HG02970 (cell line): ENCODE results near the gene ATP1B4.
"Not testable (repeated sequence)": the region's sequence is repeated elsewhere in the genome, so short reads cannot be mapped to it uniquely, and the experiment has no call there.

ENCODE experiments used
- ATAC-seq: cut with Tn5 transposase; IDR thresholded peaks from one replicate; pipeline ENCODE4 v1.9.1; 2021; ENCODE audit warnings: mild to moderate bottlenecking, moderate library complexity, moderate number of reproducible peaks; ENCODE audit not compliant: unreplicated experiment, low FRiP score

ATP1B4 gene

DNA sequence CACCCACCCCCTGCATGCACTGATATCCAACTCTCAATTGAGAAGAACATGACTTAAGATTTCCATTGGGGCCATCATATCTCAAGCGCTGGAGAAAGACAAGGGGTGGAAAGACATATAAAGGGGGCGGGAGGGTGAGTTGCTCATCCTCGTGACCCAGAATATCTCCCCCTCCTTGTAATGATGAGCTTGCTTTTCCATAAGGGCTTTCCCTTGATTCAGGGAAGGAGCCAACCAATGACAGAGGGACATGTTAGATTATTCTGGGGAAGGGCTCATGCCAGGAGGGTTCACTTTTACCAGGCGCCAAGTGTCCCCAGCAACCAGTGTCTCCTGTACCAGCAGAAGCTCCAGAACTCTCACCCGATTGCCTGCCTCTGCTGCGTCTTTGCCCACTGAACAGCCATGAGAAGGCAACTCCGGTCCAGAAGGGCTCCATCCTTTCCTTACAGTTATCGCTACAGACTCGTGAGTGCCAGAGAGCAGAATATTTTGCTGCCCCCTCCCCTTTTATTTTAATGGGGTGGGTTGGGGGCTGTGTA is at the start of gene ATP1B4:
Gene ATP1B4, plus strand, starts transcription at position 326 of the 542 bp plus-strand sequence. Its CDS starts 80 bp downstream, at position 406.
- ATAC-seq = no peak

DNA sequence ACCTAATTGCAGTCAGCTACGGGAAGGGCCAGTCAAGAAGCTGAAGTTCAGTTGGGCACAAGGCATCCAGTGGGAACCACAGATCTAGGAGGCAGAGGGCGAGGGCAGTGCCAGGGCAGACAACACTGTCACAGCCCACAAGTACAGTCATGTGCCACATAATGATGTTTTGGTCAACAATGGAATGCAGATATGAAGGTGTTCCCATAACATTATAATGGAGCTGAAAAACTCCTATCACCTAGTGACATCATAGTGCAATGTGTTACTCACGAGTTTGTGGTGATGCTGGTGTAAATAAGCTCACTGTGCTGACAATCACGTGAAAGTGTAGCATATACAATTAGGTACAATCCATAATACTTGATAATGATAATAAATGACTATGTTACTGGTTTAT is 46.1 kb upstream of the ATP1B4 start:
- no peak for ATAC-seq

DNA sequence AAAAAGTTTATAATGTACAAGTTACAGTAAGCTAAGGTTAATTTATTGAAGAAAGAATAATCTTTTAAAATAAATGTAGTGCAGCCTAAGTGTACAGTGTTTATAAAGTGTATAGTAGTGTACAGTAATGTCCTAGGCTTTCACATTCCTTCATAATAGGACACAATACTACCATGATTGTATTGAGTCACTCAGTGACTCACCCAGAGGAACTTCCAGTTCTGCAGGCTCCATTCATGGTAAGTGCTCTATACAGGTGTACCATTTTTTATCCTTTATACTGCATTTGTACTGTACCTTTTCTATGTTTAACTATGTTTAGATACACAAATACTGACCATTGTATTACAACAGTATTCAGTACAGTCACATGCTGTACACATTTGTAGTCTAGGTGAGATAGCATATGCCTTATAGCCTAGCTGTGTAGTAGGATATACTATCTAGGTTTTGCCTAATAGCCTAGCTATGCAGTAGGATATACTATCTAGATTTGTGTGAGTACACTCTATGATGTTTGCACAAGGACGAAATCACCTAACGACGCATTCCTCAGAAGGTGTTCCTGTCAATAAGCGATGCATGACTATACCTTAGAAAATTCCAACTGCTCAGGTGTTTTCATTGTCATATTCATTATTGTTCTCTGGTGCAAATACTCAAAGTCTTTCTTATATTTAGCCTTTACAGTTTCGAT is 45.2 kb upstream of the ATP1B4 start:
- ATAC-seq = no peak

DNA sequence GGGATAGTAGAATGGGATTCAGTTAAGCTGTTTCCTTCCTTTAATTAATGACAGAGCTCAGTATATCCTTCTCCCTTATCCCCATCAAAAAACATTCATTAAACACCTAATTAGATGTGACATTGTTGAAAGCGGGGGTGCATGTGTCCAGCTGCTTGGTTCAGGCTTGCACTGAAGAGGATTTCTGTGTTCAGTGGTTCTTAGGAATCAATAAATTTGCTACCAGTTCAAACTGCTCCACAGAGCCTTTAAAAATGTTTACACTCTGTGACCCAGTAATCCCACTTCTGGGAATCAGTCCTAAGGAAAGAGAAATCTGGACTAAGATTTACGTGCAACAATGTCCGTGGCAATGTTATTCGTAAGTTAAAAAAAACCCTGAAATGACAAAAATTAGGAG is 43.5 kb upstream of the ATP1B4 start:
- ATAC-seq = no peak

DNA sequence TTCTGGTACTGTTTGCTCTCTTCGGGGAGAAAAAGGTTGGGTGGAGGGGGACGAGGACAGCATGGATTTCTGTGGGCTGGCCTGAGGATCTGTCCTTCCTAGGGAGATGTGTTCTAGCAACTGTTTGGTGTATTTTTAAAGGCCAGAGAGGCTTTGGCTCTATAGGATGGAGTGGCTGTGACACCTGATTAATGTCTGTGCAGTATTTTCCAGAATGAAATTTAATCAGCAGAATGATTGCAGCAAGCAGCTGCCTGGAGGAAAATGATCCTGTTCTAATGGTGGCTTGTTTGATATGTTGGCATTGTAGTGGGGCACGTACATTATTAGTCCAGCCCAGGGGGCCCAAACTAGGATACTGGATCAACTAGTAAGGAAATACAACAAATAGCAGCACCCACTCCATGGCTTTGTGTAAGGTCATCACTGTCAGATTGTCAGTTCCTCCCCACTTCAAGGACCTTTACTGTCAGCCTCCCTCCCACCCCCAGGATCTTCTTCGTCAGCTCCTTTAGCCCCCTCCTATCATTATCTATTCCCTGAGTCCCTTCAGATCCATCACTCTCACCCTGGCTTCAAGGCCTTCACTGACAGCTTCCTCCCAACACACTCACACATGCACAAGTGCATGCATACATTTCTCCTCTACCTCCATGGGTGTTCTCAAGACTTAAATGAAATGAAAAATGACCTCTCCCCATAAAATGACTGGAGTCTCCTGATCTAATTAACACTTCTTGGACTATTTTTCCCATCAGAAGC is 40.2 kb upstream of the ATP1B4 start:
- no peak for ATAC-seq

DNA sequence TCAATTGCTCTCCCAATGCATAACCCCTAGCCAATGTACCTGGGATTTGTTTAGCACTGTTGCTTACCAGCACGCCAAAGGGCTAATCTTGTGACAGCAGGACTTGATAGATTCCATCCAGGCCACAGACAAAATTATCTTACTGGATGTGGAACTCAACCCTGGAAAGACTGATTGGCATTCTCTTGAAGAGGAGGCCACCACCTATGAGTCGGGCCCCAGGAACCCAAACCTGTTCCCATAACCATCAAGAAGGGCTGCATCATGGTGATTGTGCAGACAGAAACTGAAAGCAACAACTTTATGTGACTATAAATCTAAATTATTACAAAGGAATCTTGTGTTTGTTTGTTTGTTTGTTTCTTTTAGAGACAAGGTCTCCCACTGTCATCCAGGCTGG is 30.8 kb upstream of the ATP1B4 start:
- ATAC-seq = no peak

DNA sequence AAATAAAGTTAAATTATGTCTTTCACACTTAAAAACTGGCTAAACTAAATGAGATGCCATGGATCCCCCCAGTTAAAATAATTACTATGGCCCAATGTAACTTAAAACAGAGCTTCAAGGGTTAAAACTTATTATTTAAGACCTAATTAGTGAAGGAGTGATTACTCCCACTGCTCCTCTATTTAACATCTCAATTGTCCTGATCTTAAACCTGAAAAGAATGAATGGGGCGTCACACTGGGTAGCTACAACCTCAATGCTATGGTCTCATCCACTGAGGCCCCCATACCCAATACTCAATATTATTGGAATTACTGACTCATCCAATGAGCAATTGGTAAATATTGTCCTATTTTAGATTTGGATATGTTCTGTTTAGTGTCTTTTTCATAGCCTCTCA is 29.5 kb upstream of the ATP1B4 start:
- no peak for ATAC-seq

DNA sequence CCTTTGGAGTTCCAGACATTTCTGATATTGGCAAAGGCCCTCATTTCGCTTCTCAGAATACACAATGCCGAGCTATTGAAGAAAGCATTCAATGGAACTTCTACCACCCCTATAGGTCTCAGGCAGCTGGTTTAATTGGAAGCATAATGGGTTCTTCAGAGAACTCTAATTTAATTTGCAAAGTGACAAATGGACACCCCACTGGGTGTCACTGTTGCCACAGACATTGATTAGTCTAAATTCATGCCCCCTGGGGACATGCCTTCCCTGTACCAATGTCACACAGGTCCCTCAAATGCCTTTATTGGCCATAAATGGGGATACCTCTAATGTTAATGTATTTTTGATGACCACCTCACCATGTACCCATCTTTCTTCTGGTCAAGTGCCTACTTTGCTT is 27.7 kb upstream of the ATP1B4 start:
- no peak for ATAC-seq

DNA sequence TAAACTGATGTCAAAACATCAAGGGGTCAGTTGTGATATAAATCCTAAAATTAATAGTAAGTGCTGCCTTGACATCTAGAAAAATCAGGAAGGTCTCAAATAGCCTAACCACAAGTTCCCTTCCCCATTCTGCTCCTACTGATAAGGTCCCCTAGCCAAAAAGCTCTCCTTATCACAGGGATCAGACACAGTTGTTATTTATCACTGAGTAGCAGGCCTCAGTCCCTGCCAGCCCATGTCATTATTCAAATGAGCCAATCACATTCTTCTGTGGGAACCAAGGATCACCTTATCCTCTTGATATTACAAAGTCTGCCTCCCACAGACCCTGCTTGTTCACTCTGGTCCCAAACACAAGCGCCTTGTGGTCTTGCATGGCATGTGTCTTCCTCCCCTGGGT is 27.3 kb upstream of the ATP1B4 start:
- no peak for ATAC-seq

DNA sequence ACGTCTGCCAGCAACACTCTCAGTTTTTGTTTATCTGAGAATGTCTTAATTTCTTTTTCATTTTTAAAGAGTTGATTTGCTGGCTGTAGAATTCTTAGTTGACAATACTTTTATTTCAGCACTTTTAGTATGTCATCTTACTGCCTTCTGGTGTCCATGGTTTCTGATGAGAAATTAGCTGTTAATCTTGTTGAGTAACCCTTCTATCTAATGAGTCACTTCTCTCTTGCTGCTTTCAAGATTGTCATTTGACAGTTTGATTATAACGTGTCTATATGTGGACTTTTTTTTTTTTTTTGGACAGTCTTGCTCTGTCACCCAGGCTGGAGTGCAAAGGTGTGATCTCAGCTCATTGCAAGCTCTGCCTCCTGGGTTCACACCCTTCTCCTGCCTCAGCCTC is 26.6 kb upstream of the ATP1B4 start:
- ATAC-seq = no peak

DNA sequence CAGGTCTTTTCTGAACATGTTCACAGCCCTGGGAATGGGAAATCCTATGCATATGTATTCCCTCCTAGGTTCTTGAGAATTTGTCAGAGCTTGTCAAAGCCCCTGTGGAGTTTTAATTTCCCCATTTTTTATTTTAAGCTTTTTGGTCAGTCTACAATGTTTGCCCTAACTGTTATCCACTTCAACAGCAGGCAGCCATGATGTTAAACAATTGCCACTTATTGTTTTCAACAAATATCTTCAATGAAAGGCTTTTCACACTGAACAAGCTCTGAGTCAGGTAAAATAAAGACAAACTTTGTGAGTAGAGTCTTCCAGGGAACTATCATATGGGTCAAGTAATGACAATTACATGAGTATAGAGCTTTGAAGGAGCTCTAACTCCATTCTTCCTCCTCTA is 25.0 kb upstream of the ATP1B4 start:
- no peak for ATAC-seq

DNA sequence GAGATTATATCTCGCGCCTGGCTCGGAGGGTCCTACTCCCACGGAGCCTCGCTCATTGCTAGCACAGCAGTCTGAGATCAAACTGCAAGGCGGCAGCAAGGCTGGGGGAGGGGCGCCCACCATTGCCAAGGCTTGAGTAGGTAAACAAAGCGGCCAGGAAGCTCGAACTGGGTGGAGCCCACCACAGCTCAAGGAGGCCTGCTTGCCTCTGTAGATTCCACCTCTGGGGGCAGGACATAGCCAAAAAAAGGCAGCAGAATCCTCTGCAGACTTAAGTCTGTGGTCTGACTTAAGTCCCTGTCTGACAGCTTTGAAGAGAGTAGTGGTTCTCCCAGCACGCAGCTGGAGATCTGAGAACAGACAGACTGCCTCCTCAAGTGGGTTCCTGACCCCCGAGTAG is 17.3 kb upstream of the ATP1B4 start:
- not testable (repeated sequence) for ATAC-seq

DNA sequence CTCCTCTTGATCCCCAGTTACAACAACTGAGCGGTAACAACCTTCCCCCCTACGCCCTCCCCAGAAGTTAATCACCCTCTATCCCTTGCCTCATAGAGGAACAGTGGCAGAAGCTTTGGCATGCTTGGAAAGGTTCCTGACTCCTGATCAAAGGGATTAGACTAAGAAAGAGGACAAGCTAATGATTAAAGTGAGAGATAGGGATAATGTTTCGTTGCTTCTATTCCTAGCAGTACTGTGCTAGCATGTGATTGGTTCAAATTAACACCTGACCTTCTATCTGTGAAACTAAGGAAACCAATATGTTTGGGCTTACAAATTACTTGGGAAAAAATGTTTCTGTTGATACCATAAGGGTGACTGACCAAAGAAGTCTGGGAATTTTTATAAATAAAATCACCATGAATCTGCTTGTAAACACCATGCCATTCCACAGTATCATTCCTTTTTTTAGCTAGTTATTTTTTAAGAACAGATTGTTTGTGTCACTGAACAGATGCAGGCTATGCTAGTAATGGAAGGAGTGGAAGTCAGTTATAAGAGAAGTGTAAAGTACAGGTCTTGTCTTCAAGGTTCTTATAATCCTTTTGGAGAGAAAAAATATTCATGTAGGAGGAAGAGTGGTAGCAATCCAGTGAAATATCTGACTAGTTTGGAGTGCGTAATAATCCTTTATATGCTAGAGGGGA is 11.3 kb upstream of the ATP1B4 start:
- no peak for ATAC-seq

DNA sequence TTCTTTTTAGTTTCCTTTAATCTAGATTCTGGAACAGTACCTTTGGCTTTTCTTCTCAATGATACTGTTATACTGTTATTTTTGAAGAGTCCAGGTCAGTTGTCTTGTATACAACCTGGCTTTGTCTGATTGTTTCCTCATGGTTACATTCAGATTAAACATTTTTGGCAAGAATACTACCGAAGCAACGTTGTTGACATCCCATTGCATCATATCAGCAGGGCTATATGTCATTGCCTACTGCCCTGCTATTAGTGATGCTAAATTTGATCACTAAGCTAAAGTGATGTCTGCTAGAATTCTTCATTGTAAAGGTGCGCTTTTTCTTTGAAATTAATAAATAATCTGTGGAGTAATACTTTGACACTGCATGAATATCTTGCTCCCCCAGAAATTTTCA is 5.8 kb upstream of the ATP1B4 start:
- no peak for ATAC-seq

DNA sequence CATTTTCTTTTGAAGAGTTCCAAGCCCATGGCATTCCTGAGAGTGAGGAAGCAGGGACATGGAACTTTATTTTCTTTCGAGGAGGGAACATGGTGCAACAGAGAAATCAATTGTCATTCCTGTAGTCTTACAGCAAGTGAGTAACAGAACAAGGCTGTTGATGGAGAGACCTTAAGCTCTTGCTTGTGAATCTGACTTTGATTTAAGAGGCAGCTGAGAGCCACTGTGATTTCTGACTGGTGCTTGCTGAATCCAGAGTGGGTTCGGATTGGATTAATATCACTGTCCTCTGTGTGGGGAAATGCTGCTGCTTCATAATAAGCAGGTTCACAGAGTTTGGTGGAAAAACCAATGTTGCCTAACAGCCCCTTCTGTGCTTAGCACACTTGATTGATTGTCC is 4.7 kb upstream of the ATP1B4 start:
- no peak for ATAC-seq

DNA sequence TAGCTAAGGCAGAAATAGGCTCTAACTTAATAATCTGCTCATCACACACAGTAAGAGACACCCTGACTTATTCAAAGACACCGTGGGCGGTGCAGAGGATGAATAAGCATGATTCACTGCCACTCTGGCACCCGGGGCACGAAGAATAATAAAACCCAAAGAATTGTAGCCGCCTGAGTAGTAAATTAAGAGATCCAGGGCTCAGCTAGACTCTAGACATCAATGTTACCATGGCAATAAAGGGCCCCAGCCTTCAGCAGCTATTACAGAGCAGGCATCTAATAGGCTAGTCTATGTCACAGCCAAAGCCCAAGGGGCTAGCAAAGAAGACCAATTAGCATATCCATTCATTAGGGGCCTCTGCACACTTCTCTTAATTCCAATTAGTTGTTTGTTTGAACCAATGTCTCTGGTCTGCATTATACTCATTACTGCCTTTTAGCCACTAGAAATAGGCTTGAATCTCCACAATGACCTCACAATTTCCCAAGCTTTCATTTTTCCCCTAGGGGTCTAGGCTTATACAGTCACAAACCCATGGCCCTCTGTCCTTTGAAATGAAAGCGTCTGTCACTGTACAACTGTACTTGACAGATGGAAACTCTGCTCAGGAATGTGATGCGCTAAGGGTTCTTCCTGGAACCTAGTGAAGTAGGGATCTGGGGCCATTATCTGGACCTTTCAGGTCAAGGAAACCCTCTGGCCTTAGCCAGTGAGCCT is 3.0 kb upstream of the ATP1B4 start:
- no peak for ATAC-seq

DNA sequence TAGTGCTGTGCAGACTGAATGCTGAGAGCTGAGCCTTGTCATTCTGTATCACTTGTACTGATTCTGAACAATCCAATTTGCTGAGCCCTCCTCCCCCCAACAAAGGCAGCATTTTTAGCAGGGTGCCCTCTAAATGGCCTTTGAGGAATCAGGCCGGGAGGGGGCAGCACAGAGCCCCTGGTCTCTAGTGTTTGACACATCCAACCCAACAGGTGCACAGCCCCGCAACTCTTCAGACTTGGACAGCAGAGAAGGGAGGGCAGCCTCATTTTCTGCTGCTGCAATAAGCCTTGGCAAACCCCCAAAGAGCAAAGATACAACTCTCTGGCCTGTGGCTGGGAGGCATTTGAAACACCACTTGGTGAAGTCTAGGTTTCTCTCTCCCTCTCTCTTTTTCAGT is 3.4 kb downstream of the ATP1B4 start:
- no peak for ATAC-seq

DNA sequence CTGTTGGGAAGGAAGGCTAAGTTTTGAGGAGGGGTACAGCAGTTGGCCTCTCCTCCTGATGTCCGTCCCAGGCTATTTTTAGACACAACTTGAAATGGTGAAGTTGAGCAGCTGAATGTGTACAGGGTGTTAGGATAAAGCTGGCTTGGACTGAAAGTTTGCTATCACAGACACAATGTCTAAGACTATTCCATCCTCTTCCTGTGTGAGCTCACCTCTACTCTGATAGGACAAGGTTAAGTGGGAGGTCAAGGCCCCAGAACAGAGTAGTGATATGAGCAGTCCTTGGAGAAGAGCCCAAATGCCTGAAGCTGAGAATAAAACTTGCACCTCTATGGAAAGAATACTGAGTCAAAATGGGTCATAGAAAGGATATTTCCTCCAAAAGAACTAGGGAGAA is 4.1 kb downstream of the ATP1B4 start:
- ATAC-seq = no peak

DNA sequence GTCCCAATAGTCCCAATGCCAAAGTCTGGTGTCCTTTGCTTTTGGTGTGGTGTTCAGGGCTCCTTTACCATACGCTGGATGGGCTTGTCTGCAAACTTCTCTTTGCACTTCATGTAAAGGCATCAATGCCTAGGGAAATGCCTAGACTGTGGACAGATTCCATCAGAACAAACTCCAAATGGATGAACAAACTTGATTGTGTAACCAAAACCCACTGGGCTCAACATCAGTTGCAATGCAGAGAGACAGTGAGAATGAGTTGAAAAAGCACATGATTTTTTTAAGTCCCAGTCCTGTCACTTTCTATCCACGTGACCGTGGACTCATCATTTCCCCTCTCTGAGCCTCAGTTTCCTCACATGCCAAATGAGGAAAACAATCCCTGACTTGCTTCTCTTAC is 4.9 kb downstream of the ATP1B4 start:
- ATAC-seq = no peak

DNA sequence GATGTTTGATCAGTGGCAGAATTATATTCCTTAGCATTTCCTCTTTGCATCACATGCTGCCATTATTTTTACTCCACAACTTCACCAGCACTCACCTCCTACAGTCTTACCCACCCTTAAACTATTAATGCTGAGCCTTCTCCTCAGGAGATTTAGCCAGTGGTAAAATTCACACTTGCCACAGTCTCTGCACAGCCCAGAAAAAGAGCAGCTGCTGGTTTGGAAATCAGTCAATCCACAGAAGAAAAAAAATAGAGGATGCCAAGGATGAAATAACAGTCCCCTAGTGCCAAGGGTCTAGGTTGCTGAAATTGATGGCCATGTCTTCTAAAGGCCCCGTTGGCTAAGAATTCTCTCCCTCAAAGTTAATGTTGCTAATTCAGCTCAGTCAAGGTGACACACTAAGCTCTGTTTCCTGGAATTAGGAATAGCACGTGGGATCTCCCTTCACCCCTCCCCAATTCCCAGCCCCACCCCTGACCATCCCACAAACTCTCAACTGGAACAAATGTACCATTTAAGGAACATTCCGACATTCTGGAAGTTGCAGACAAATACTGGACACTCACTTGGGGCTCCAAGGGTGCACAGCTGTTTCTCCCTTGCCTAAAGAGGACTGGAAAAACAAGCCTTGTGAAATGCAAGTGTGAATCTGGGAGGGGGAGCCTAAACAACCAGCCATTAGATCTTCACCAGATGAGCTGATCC is 5.7 kb downstream of the ATP1B4 start:
- no peak for ATAC-seq
